BJ (cell line): ENCODE data around the gene VSX1. TPM values are rescaled to one million over a fixed set of nuclear protein-coding genes. Genes with fewer than 3 reads are reported as not detected.

Source experiments
- CTCF ChIA-PET: fragments of 350-600 bp; formaldehyde crosslinking; extraction: SDS; loops from one replicate; lab custom pipeline; 2021; ENCODE audit warnings: antibody characterized with exemption, inconsistent platforms; lab: Yijun Ruan, JAX
- POLR2A ChIA-PET: fragments of 300-600 bp; sonication (Branson Sonifier 250); formaldehyde crosslinking; extraction: SDS; loops from one replicate; lab custom pipeline; 2021; ENCODE audit warnings: antibody characterized with exemption; lab: Charles Lee
- DNase-seq: peaks from one replicate; pipeline ENCODE4 v3.0.0-alpha.2; 2011; ENCODE audit warnings: low read depth
- H3K27me3 ChIP-seq: 2 replicates; pipeline ENCODE4 v1.6.0; 2011; ENCODE audit warnings: low read length; ENCODE audit not compliant: control insufficient read depth, insufficient read depth
- H3K36me3 ChIP-seq: 2 replicates; pipeline ENCODE4 v1.5.1; 2011; ENCODE audit warnings: low read length; ENCODE audit not compliant: control insufficient read depth, insufficient read depth
- H3K4me3 ChIP-seq: 2 replicates; pipeline ENCODE4 v1.5.1; 2011; ENCODE audit warnings: low read depth, mild to moderate bottlenecking, control low read depth, low read length
- CTCF ChIP-seq: IDR thresholded peaks from 2 replicates; pipeline ENCODE4 v1.5.1; 2011; ENCODE audit warnings: low read depth, mild to moderate bottlenecking, control low read depth, inconsistent platforms, low read length, moderate library complexity; ENCODE audit not compliant: insufficient read depth
- polyA plus RNA-seq: library from polyadenylated mRNA; depleted of rRNA; stranded (reverse); fragments of >200 nt; gene quantifications from 2 replicates; pipeline ENCODE4 v1.2.3, GENCODE V29; 2011

VSX1 gene
- polyA plus RNA-seq, 1 experiment = not detected

GRCh38 chr20:25087186-25087929 is 5.4 kb upstream of the VSX1 start:
- ChIA-PET POLR2A (no interaction called here), CTCF (no interaction called here)
- TF ChIP-seq CTCF = no peak
- DNase-seq = no peak
- Histone ChIP-seq H3K4me3 (no peak overlapping the region), H3K36me3 (no peaks in the 10 kb centered on the region), H3K27me3 (peaks cover 44% of the 10 kb centered on the region)

GRCh38 chr20:25085756-25086495 is 4.0 kb upstream of the VSX1 start:
- DNase-seq = no peak
- no peak for TF ChIP-seq CTCF
- ChIA-PET CTCF (interaction anchor here (0.7 to 2.9 kb wide), 3 partner anchors 9 to 313 kb away, joined by 3 to 12 read pairs (median 3); no protein-coding TSS in a partner anchor), POLR2A (no interaction called here)
- Histone ChIP-seq H3K4me3 (no peak overlapping the region), H3K27me3 (peaks cover 50% of the 10 kb centered on the region), H3K36me3 (no peaks in the 10 kb centered on the region)

- no peak for DNase-seq
- no peaks in the 10 kb centered on the region for H3K36me3 ChIP-seq
- POLR2A ChIA-PET = no interaction called here
- H3K27me3 ChIP-seq = peaks cover 55% of the 10 kb centered on the region
- TF ChIP-seq CTCF = no peak
- no peak overlapping the region for H3K4me3 ChIP-seq
- CTCF ChIA-PET = interaction anchor here (1.4 to 2.9 kb wide), 2 partner anchors 102 to 314 kb away, joined by 3 to 12 read pairs; no protein-coding TSS in a partner anchor
These were observed 2.8 kb upstream of the VSX1 start for GRCh38 chr20:25084626-25085187.

- H3K27me3 ChIP-seq = peaks cover 60% of the 10 kb centered on the region
- POLR2A ChIA-PET = no interaction called here
- CTCF ChIA-PET = interaction anchor here (1.2 to 2.9 kb wide), 3 partner anchors 95 to 315 kb away, joined by 3 to 12 read pairs (median 3); no protein-coding TSS in a partner anchor
- TF ChIP-seq CTCF = peak; percentile 53
- no peak for DNase-seq
- no peaks in the 10 kb centered on the region for H3K36me3 ChIP-seq
- H3K4me3 ChIP-seq = no peak overlapping the region
These were observed 2.1 kb upstream of the VSX1 start for GRCh38 chr20:25083773-25084625.
